Prostate gland (tissue), 2 donors: Measurements from ENCODE around the gene SOX9.

Experiments used
- POLR2A ChIP-seq: fragments of 450-650 bp; IDR thresholded peaks from one replicate; pipeline ENCODE4 v1.6.1; 2016; ENCODE audit warnings: antibody characterized with exemption, mild to moderate bottlenecking
- TF ChIP-seq, protein P1 (sequence below), 4 experiments: fragments of 200-600 bp in 2 of 4; fragments of 450-650 bp in 2 of 4; sonication (generic) in 2 of 4; IDR thresholded peaks; 1 replicate in 3 of 4; 2 replicates in 1 of 4; pipeline ENCODE4 v1.5.1; 2016 to 2019; ENCODE audit warnings: antibody characterized with exemption in 4 of 4, mild to moderate bottlenecking in 2 of 4, moderate library complexity in 2 of 4

DNA sequence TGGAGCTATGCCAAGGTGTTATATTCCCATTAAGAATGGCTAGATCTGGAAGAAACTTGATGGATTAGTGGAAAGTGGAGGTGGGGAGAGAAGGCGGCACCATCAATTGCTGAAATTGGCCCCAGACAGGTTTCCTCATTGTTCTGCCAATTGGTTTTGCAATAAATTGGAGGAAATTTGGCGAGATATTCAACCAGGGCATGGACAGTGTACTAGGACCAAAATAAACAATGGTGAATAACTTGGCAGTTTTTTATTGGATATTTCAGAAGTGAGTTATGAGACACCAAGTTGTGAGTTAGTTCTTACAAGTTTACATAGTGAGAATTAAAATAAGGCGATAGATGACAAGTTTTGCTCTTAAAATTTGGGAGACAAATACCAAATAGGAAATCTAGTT lies 41.1 kb upstream of the SOX9 start:
- TF ChIP-seq, protein P1, sequence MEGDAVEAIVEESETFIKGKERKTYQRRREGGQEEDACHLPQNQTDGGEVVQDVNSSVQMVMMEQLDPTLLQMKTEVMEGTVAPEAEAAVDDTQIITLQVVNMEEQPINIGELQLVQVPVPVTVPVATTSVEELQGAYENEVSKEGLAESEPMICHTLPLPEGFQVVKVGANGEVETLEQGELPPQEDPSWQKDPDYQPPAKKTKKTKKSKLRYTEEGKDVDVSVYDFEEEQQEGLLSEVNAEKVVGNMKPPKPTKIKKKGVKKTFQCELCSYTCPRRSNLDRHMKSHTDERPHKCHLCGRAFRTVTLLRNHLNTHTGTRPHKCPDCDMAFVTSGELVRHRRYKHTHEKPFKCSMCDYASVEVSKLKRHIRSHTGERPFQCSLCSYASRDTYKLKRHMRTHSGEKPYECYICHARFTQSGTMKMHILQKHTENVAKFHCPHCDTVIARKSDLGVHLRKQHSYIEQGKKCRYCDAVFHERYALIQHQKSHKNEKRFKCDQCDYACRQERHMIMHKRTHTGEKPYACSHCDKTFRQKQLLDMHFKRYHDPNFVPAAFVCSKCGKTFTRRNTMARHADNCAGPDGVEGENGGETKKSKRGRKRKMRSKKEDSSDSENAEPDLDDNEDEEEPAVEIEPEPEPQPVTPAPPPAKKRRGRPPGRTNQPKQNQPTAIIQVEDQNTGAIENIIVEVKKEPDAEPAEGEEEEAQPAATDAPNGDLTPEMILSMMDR (IDR thresholded peaks at IDR 0.05), result no peak
- TF ChIP-seq POLR2A, result no peak
